Neural progenitor cell (in vitro differentiated cells): ENCODE measurements around the gene FARSA.

Source experiments
- CTCF ChIP-seq: fragments of 200-600 bp; sonication (generic); IDR thresholded peaks from 2 replicates; pipeline ENCODE4 v1.5.1; 2017; ENCODE audit warnings: antibody characterized with exemption, mild to moderate bottlenecking
- EZH2 ChIP-seq: fragments of 200-600 bp; sonication (generic); IDR thresholded peaks from 2 replicates; pipeline ENCODE4 v1.6.1; 2017; ENCODE audit warnings: antibody characterized with exemption, mild to moderate bottlenecking, moderate library complexity
- EZH2phosphoT487 ChIP-seq: fragments of 200-600 bp; sonication (generic); IDR thresholded peaks from 2 replicates; pipeline ENCODE4 v1.6.1; 2017; ENCODE audit warnings: antibody characterized with exemption

GRCh38 chr19:12952488-12953137 is 19.1 kb upstream of the FARSA start:
- TF ChIP-seq CTCF (no peak), EZH2 (no peak), EZH2phosphoT487 (no peak)
